Osteoblast (primary cell): ENCODE data around the gene ERMARD. TPM values are rescaled to one million over a fixed set of nuclear protein-coding genes. Genes with fewer than 3 reads are reported as not detected.

Experiments
- DNase-seq: peaks from one replicate; pipeline ENCODE4 v3.0.0; 2011; ENCODE audit warnings: low spot score, mixed read lengths; ENCODE audit not compliant: insufficient read length; ENCODE audit errors: missing footprints
- H2AFZ ChIP-seq: 2 replicates; pipeline ENCODE4 v1.6.0; 2011; ENCODE audit warnings: mild to moderate bottlenecking, low read length
- H3K27ac ChIP-seq: 2 replicates; pipeline ENCODE4 v1.5.1; 2011; ENCODE audit warnings: mild to moderate bottlenecking, low read depth, low read length, moderate library complexity
- H3K27me3 ChIP-seq: 2 replicates; pipeline ENCODE4 v1.6.0; 2012; ENCODE audit warnings: mild to moderate bottlenecking, control low read depth, inconsistent platforms, low read length, moderate library complexity; ENCODE audit not compliant: insufficient read depth
- H3K36me3 ChIP-seq: 2 replicates; pipeline ENCODE4 v1.5.1; 2011; ENCODE audit warnings: mild to moderate bottlenecking, low read length, control low read depth, moderate library complexity; ENCODE audit not compliant: insufficient read depth
- H3K4me1 ChIP-seq: 2 replicates; pipeline ENCODE4 v1.5.1; 2011; ENCODE audit warnings: mild to moderate bottlenecking, low read length, control low read depth, moderate library complexity; ENCODE audit not compliant: insufficient read depth
- H3K4me2 ChIP-seq: 2 replicates; pipeline ENCODE4 v1.6.0; 2011; ENCODE audit warnings: mild to moderate bottlenecking, low read length; ENCODE audit not compliant: insufficient read depth
- H3K4me3 ChIP-seq: fragments of 200-600 bp; sonication (generic); 3 replicates; pipeline ENCODE4 v1.5.1; 2012; ENCODE audit warnings: mild to moderate bottlenecking, low read length, inconsistent platforms; ENCODE audit not compliant: insufficient read depth
- H3K79me2 ChIP-seq: 2 replicates; pipeline ENCODE4 v1.6.0; 2012; ENCODE audit warnings: mild to moderate bottlenecking, low read length, control low read depth, inconsistent platforms; ENCODE audit not compliant: insufficient read depth
- H3K9me3 ChIP-seq: 2 replicates; pipeline ENCODE4 v1.5.1; 2011; ENCODE audit warnings: low read depth, low read length, control low read depth
- H4K20me1 ChIP-seq: 2 replicates; pipeline ENCODE4 v1.6.0; 2012; ENCODE audit warnings: mild to moderate bottlenecking, low read length, control low read depth; ENCODE audit not compliant: insufficient read depth
- CTCF ChIP-seq: IDR thresholded peaks from 2 replicates; pipeline ENCODE4 v1.5.1; 2011; ENCODE audit warnings: mild to moderate bottlenecking, low read depth, low read length, moderate library complexity; ENCODE audit errors: extremely low read depth
- total RNA-seq: library from RNA; depleted of rRNA; stranded (reverse); fragments of >200 nt; gene quantifications from 2 replicates; pipeline ENCODE4 v1.2.3, GENCODE V29; 2012

The ERMARD gene
- 21.4 and 23.3 TPM in 2 replicates for total RNA-seq

GRCh38 chr6:169751242-169752073, at the start of gene ERMARD, which contains the start of gene DYNLT2:
ERMARD (plus strand) TSS chr6:169751622; CDS start chr6:169751658, 36 bp downstream.
DYNLT2 (minus strand) TSS chr6:169751572; CDS start chr6:169751458, 114 bp downstream.
- no peak for TF ChIP-seq CTCF
- H4K20me1 ChIP-seq = no peaks in the 10 kb centered on the region
- DNase-seq = peak; percentile 97
- H3K27ac ChIP-seq = peak within 1 kb of the TSS; percentile 92
- H3K27me3 ChIP-seq = no peaks in the 10 kb centered on the region
- H3K79me2 ChIP-seq = peaks cover 26% of the 10 kb centered on the region
- H3K4me1 ChIP-seq = peaks cover 13% of the 10 kb centered on the region
- H3K4me3 ChIP-seq = peak within 1 kb of the TSS; percentile 93
- H3K4me2 ChIP-seq = peak within 1 kb of the TSS; percentile 97
- peak within 1 kb of the TSS; percentile 97 for H2AFZ ChIP-seq
- H3K9me3 ChIP-seq = no peaks in the 10 kb centered on the region
- H3K36me3 ChIP-seq = peaks cover 5% of the 10 kb centered on the region

DNA sequence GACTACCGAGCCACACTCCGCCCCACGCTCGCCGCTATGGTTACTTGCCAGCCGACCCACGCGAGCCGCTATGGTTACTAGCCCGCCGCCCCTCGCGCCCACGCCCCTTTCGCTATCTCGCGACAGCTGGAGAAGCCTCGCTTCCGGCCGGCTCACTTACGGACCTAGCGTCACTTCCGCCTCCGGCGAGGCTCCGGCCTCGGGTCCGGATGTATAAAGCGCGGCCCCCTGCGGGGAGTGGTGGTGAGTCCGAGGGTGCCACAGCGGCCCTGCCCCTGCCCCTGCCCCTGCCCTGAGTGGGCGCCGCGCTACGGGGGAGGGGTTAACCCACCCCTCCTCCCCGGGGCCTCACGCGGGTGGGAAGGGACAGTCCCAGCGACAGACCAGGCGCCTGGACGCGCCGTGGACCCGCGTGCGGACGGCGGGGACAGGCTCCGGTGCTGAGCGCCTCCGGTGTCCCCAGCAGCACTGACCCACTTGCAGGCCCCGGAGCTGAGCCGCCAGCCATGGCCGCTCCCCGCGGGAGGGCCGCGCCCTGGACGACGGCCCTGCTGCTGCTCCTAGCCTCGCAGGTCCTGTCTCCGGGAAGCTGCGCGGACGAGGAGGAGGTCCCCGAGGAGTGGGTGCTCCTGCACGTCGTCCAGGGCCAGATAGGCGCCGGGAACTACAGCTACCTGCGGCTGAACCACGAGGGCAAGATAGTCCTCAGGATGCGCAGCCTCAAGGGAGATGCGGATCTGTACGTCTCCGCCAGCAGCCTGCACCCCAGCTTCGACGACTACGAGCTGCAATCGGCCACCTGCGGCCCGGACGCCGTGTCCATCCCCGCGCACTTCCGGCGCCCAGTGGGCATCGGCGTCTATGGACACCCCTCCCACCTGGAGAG, 49.2 kb upstream of the ERMARD start, which contains the start of the genes C6orf120 and WDR27:
Gene C6orf120, plus strand, starts transcription at position 173 of the 886 bp plus-strand sequence. Its CDS starts 334 bp downstream, at position 507.
Gene WDR27, minus strand, starts transcription at position 76 of the 886 bp plus-strand sequence. CDS start 13,024 bp downstream, outside the sequence.
- peak within 1 kb of the TSS; percentile 83 for H3K4me2 ChIP-seq
- peaks cover 48% of the 10 kb centered on the region for H3K4me1 ChIP-seq
- peaks cover 17% of the 10 kb centered on the region for H3K36me3 ChIP-seq
- no peaks in the 10 kb centered on the region for H3K9me3 ChIP-seq
- H3K27me3 ChIP-seq = no peaks in the 10 kb centered on the region
- peaks cover 24% of the 10 kb centered on the region for H4K20me1 ChIP-seq
- DNase-seq = peak; percentile 97
- peaks cover 54% of the 10 kb centered on the region for H3K79me2 ChIP-seq
- no peak for TF ChIP-seq CTCF
- peak within 1 kb of the TSS; percentile 91 for H2AFZ ChIP-seq
- peak within 1 kb of the TSS; percentile 84 for H3K27ac ChIP-seq
- peak within 1 kb of the TSS; percentile 91 for H3K4me3 ChIP-seq

DNA sequence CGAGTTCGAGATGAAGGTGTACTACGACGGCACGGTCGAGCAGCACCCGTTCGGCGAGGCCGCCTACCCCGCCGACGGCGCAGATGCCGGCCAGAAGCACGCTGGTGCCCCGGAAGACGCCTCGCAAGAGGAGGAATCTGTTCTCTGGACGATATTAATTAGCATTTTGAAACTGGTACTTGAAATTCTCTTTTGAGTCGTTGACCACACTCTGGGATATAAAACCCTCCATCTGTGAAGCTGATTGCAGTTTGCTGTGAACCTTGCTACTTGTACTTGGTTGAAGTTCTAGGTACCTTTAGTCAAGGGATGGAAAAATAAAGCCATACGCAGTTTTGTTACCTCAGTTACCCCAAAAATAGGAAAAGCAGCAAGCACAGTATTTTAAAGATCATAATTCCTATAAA, 48.6 kb upstream of the ERMARD start:
- Histone ChIP-seq H4K20me1 (peaks cover 24% of the 10 kb centered on the region), H3K9me3 (no peaks in the 10 kb centered on the region), H3K79me2 (peaks cover 52% of the 10 kb centered on the region), H3K4me1 (peaks cover 43% of the 10 kb centered on the region), H3K4me3 (peak overlapping the region; percentile 91), H2AFZ (peak overlapping the region; percentile 87), H3K36me3 (peaks cover 17% of the 10 kb centered on the region), H3K27me3 (no peaks in the 10 kb centered on the region), H3K27ac (peak overlapping the region; percentile 84), H3K4me2 (peak overlapping the region; percentile 80)
- DNase-seq = peak; percentile 38
- TF ChIP-seq CTCF = no peak
